HG03039 (cell line): ENCODE data around the gene DHTKD1.

Experiments used
- ATAC-seq: cut with Tn5 transposase; IDR thresholded peaks from one replicate; pipeline ENCODE4 v1.9.1; 2021; ENCODE audit warnings: mild to moderate bottlenecking, moderate library complexity; ENCODE audit not compliant: unreplicated experiment

DHTKD1 gene

GRCh38 chr10:12068449-12069269 lies at the start of gene DHTKD1:
TSS of gene DHTKD1 (plus strand) at chr10:12068954. CDS start at chr10:12069034, 80 bp downstream.
- peak; percentile 98 for ATAC-seq

GRCh38 chr10:12019283-12019971 lies 49.3 kb upstream of the DHTKD1 start:
- ATAC-seq = no peak

GRCh38 chr10:12020574-12020973 lies 48.2 kb upstream of the DHTKD1 start:
- no peak for ATAC-seq

GRCh38 chr10:12022580-12023257 lies 46.0 kb upstream of the DHTKD1 start:
- ATAC-seq = no peak

- no peak for ATAC-seq
These were observed 43.2 kb upstream of the DHTKD1 start for GRCh38 chr10:12025591-12025990.

GRCh38 chr10:12027539-12027938 lies 41.2 kb upstream of the DHTKD1 start:
- ATAC-seq = no peak

- ATAC-seq = no peak
These were observed 37.4 kb upstream of the DHTKD1 start for GRCh38 chr10:12031404-12031803.

- ATAC-seq = no peak
These were observed 32.6 kb upstream of the DHTKD1 start for GRCh38 chr10:12036073-12036655.

- ATAC-seq = no peak
These were observed 26.9 kb upstream of the DHTKD1 start for GRCh38 chr10:12041766-12042408.

GRCh38 chr10:12042409-12042796 lies 26.4 kb upstream of the DHTKD1 start:
- peak; percentile 4 for ATAC-seq

GRCh38 chr10:12042797-12043651 lies 25.7 kb upstream of the DHTKD1 start, which contains the start of gene UPF2:
TSS of gene UPF2 (minus strand) at chr10:12042809. CDS start at chr10:12035423, 7,386 bp downstream.
- ATAC-seq = peak; percentile 48

GRCh38 chr10:12045596-12045995 lies 23.2 kb upstream of the DHTKD1 start:
- no peak for ATAC-seq

GRCh38 chr10:12048547-12048946 lies 20.2 kb upstream of the DHTKD1 start:
- no peak for ATAC-seq

GRCh38 chr10:12050528-12050927 lies 18.2 kb upstream of the DHTKD1 start:
- no peak for ATAC-seq

GRCh38 chr10:12051241-12051640 lies 17.5 kb upstream of the DHTKD1 start:
- no peak for ATAC-seq

GRCh38 chr10:12055732-12056131 lies 13.0 kb upstream of the DHTKD1 start:
- no peak for ATAC-seq

- ATAC-seq = no peak
These were observed 12.0 kb upstream of the DHTKD1 start for GRCh38 chr10:12056748-12057147.

GRCh38 chr10:12061124-12061523 lies 7.6 kb upstream of the DHTKD1 start:
- ATAC-seq = no peak

- ATAC-seq = no peak
These were observed 5.8 kb upstream of the DHTKD1 start for GRCh38 chr10:12062754-12063482.
